Measurements from ENCODE around the gene DLX3. TPM values are rescaled to one million over a fixed set of nuclear protein-coding genes. Genes with fewer than 3 reads are reported as not detected.

The DLX3 gene
- total and polyA plus RNA-seq, 2 of the 8 experiments (the other 6 are each of a cell fraction or from before 2014, with no cell fraction given): 0.15 to 0.20 TPM

DNA sequence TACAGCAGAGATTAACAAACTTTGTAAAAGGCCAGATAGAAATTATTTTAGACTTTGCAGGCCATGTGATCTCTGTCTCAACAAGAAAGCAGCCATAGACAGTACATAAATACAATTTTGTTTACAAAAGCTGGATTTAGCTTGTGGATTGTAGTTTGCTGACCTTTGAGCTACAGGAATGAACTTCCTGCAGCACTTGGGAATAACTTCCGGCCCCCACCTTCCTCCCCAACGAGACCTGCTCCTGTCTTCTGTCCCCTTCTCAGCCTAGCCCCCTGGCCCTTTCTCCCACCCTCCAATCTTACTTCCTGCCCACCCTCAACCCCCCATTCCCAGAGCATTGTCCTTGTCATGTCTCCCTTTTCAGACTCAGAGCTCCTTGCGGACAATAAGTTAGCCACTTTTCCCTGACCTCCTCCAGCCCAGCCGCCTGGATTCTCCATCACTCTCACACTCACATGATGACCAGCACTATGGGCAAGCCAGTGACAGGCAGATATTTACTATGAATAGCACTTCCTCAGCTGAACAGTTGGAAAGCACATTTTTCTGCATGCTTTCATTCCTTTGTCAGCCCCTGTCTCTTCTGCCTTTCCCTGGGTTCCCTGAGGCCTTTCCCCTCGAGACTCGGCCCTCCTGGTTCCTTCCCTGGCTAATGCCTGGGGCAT, 27.6 kb upstream of the DLX3 start:
- Histone ChIP-seq H3K79me2 (ENCODE audit: control insufficient read depth in 1 of 2, insufficient read depth in 2 of 2, low read length in 2 of 2) (no peaks in the 10 kb centered on the region), H4K5ac (ENCODE audit: insufficient read length, low read depth, low read length) (no peak overlapping the region), H3K9ac (replicated peaks in 1 of 4; ENCODE audit: extremely low read depth in 1 of 4, low read depth in 3 of 4, low read length in 3 of 4) (0 out of 7 replicates have a peak overlapping the region, but pooled peaks of 1 of the 4 experiments have one; percentile 10), H3K4ac (replicated peaks; ENCODE audit: insufficient read length, low read depth, low read length) (no peak overlapping the region), H3K27me3 (replicated peaks in 1 of 4; ENCODE audit: control insufficient read depth in 3 of 4, extremely low read depth in 1 of 4, insufficient read depth in 3 of 4, low read length in 3 of 4) (no peaks in the 10 kb centered on the region), H3K79me1 (ENCODE audit: low read depth, low read length) (no peaks in the 10 kb centered on the region), H4K91ac (replicated peaks; ENCODE audit: insufficient read length, low read length) (no peak overlapping the region), H3K4me2 (ENCODE audit: insufficient read depth in 1 of 2, low read depth in 2 of 2, low read length in 2 of 2) (no peak overlapping the region), H3K14ac (ENCODE audit: insufficient read length) (no peak overlapping the region), H3K27ac (ENCODE audit: low read depth, low read length) (no peak overlapping the region), H2AK5ac (ENCODE audit: low read depth, low read length) (no peak overlapping the region), H2BK5ac (ENCODE audit: low read depth, low read length) (no peak overlapping the region), H2BK15ac (ENCODE audit: low read length) (no peak overlapping the region), H4K8ac (ENCODE audit: extremely low read depth, insufficient read depth, low read length) (no peak overlapping the region), H2AFZ (ENCODE audit: low read length) (no peak overlapping the region), H2BK12ac (ENCODE audit: low read depth, low read length) (no peak overlapping the region), H3K56ac (replicated peaks; ENCODE audit: insufficient read length, low read depth, low read length) (no peak overlapping the region), H2BK120ac (replicated peaks; ENCODE audit: low read depth, low read length) (no peak overlapping the region), H2BK20ac (ENCODE audit: low read length) (no peak overlapping the region; the same call in 1 of the 2 replicates), H4K20me1 (replicated peaks in 1 of 2; ENCODE audit: control insufficient read depth in 1 of 2, insufficient read depth in 2 of 2, low read length in 2 of 2) (peaks cover 0 to 2% of the 10 kb centered on the region in 2 experiments), H3K4me1 (replicated peaks in 1 of 4; ENCODE audit: control insufficient read depth in 3 of 4, insufficient read depth in 4 of 4, low read length in 3 of 4) (peaks cover 0 to 7% (median 3%) of the 10 kb centered on the region in 4 experiments; a peak in 6 of 7 replicates), H3K9me3 (ENCODE audit: insufficient read depth in 2 of 2, low read depth in 1 of 2, low read length in 1 of 2) (peaks cover 5 to 18% of the 10 kb centered on the region in 2 experiments; a peak in 3 of 4 replicates), H3K36me3 (ENCODE audit: control insufficient read depth in 2 of 4, insufficient read depth in 4 of 4, low read length in 3 of 4) (no peaks in the 10 kb centered on the region), H3K23me2 (ENCODE audit: low read depth, low read length) (no peaks in the 10 kb centered on the region; the same call in 1 of the 2 replicates), H3K4me3 (ENCODE audit: extremely low read depth in 1 of 4, insufficient read depth in 2 of 4, low read depth in 3 of 4, low read length in 4 of 4) (no peak overlapping the region), H3K23ac (ENCODE audit: insufficient read length) (no peak overlapping the region), H3K18ac (ENCODE audit: extremely low read depth, low read length) (no peak overlapping the region)
- DNase-seq (ENCODE audit: low read depth in 1 of 2, low spot score in 2 of 2) (no peak), FAIRE-seq (no peak)
- WGBS, 2 experiments (ENCODE audit: extremely low coverage in 1 of 2, insufficient coverage in 1 of 2, insufficient read length in 1 of 2, insufficient replicate concordance in 2 of 2, low coverage in 1 of 2, low lambda C conversion rate in 2 of 2, missing lambda C conversion rate in 1 of 2): 84% methylated on average over 6 of the region's 6 CpGs; no CpG with 5 or more reads in 1 of the 2 experiments
- ChIA-PET POLR2A (ENCODE audit: partially characterized antibody) (interaction anchor here (0.9 to 1.0 kb wide), 2 partner anchors 34 to 70 kb away, joined by 3 read pairs; partner anchors contain the start of gene ITGA3), CTCF (ENCODE audit: partially characterized antibody) (interaction anchor here (0.7 to 3.9 kb wide), 4 partner anchors 38 to 66 kb away, joined by 3 to 21 read pairs (median 4); no protein-coding TSS in a partner anchor)
- TF ChIP-seq SIRT6 (IDR thresholded peaks at IDR 0.05; ENCODE audit: low read length) (no peak), RNF2 (IDR thresholded peaks at IDR 0.05; ENCODE audit: borderline replicate concordance, low read depth, low read length, missing control alignments, poor library complexity, severe bottlenecking) (no peak), HDAC2 (IDR thresholded peaks at IDR 0.05; ENCODE audit: borderline replicate concordance in 1 of 2, low read depth in 2 of 2, low read length in 2 of 2) (no peak), BCL11A (IDR thresholded peaks at IDR 0.05; ENCODE audit: low read depth in 2 of 2, low read length in 2 of 2) (no peak)
